Measurements from ENCODE around the gene NELFB. TPM values are rescaled to one million over a fixed set of nuclear protein-coding genes. Genes with fewer than 3 reads are reported as not detected.
A peak's percentile ranks its signal among the peaks of the same experiment; 100 is the strongest.

Gene NELFB
- total RNA-seq, 1 experiment from 2014 or later = 71.7 TPM

GRCh38 chr9:137273611-137274320 lies 18.6 kb downstream of the NELFB start:
- Mint-ChIP-seq H3K36me3 (ENCODE audit: insufficient read depth in 1 of 3, low read depth in 3 of 3) (peaks cover 7 to 22% (median 20%) of the 10 kb centered on the region in 3 experiments; a peak in 6 of 7 replicates), H3K4me3 (no peak overlapping the region), H3K27ac (no peak overlapping the region; a peak in 1 of 7 replicates), H3K4me1 (peaks cover 20 to 29% of the 10 kb centered on the region in 2 experiments), H3K9me3 (no peaks in the 10 kb centered on the region; a peak in 1 of 5 replicates), H3K27me3 (ENCODE audit: low read depth) (no peaks in the 10 kb centered on the region)
- no CpG with 5 or more reads among the region's 15 CpGs for WGBS (ENCODE audit: extremely low coverage, insufficient read length, low lambda C conversion rate)
- H4K91ac ChIP-seq (ENCODE audit: insufficient read length, low read depth, low read length) = no peak overlapping the region
- no peak overlapping the region for H3K4me2 ChIP-seq (ENCODE audit: insufficient read depth, insufficient read length, low read length)
- no peak overlapping the region for H3K56ac ChIP-seq (ENCODE audit: insufficient read length, low read depth, low read length)
- H2BK15ac ChIP-seq (ENCODE audit: low read depth, low read length) = no peak overlapping the region
- no peaks in the 10 kb centered on the region for H3K79me1 ChIP-seq (ENCODE audit: insufficient read depth, low read depth, low read length, poor library complexity, severe bottlenecking)
- H2BK5ac ChIP-seq (ENCODE audit: insufficient read length, low read length) = no peak overlapping the region
- no peaks in the 10 kb centered on the region for H3K27me3 ChIP-seq (ENCODE audit: insufficient read depth, low read length)
- no peak overlapping the region for H3K23ac ChIP-seq (ENCODE audit: insufficient read length, low read depth, low read length)
- no peak overlapping the region for H3K4ac ChIP-seq (ENCODE audit: low read depth, low read length)
- H4K8ac ChIP-seq (replicated peaks; ENCODE audit: insufficient read length, low read depth, low read length) = no peak overlapping the region
- peaks cover 4% of the 10 kb centered on the region for H3K23me2 ChIP-seq (ENCODE audit: insufficient read length, low read depth, low read length, poor library complexity, severe bottlenecking)
- no peak overlapping the region for H3K9ac ChIP-seq (ENCODE audit: extremely low read depth, insufficient read length, low read length)
- no peak overlapping the region for H4K5ac ChIP-seq (ENCODE audit: insufficient read length, low read depth, low read length)
- no peak for TF ChIP-seq CTCF (conservative IDR thresholded peaks at IDR 0.05)
- H2BK12ac ChIP-seq (ENCODE audit: insufficient read length, low read depth, low read length) = no peak overlapping the region
- H2BK20ac ChIP-seq (ENCODE audit: low read depth, low read length, poor library complexity, severe bottlenecking) = no peak overlapping the region
- H2AFZ ChIP-seq (ENCODE audit: low read length) = no peak overlapping the region
- H3K18ac ChIP-seq (ENCODE audit: insufficient read length, low read depth, low read length) = no peak overlapping the region
- no peak overlapping the region for H2BK120ac ChIP-seq (ENCODE audit: low read depth, low read length, poor library complexity, severe bottlenecking)
- H3K79me2 ChIP-seq (ENCODE audit: insufficient read depth, low read length) = no peaks in the 10 kb centered on the region
- H2AK5ac ChIP-seq (ENCODE audit: insufficient read length, low read length) = no peak overlapping the region
- no peaks in the 10 kb centered on the region for H4K20me1 ChIP-seq (ENCODE audit: control insufficient read depth, insufficient read depth, insufficient read length)
- no peak overlapping the region for H3T11ph ChIP-seq (ENCODE audit: low read length)
- peak; percentile 28 for DNase-seq
- no peak overlapping the region for H3K14ac ChIP-seq (ENCODE audit: insufficient read depth, low read length)
- H3K4me1 ChIP-seq (ENCODE audit: insufficient read depth, low read length) = no peaks in the 10 kb centered on the region
- no peak overlapping the region for H3K27ac ChIP-seq (ENCODE audit: insufficient read length, low read depth, low read length)
- no peaks in the 10 kb centered on the region for H3K9me3 ChIP-seq (ENCODE audit: control insufficient read depth, low read depth, low read length)

Measured in H9 (cell line).